GM04504 (cell line): ENCODE data around the gene ACAP3.

Experiments used
- DNase-seq: peaks from one replicate; pipeline ENCODE4 v3.0.0-alpha.2; 2012; ENCODE audit warnings: low read depth

ACAP3 gene

DNA sequence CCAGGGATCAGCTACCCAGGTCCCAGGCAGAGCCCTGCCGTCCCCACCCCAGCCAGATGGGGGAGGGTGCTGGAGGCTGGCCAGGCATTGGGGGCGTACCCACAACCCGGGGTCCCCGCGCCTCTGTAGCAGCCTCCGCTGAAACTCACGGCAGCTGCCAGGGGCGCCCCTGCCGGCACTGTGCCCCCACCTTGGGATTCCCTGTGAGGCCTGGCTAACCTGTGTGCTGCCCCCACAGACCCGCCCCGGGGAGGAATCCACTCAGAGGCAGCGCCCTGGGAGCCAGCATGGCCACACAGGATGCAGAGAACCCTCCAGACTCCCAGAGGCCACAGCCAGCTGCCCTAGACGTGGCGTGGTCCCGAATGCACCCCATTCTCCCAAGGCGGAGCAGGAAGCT, 37.7 kb upstream of the ACAP3 start:
- no peak for DNase-seq

GRCh38 chr1:1344655-1345361, 37.1 kb upstream of the ACAP3 start:
- no peak for DNase-seq

DNA sequence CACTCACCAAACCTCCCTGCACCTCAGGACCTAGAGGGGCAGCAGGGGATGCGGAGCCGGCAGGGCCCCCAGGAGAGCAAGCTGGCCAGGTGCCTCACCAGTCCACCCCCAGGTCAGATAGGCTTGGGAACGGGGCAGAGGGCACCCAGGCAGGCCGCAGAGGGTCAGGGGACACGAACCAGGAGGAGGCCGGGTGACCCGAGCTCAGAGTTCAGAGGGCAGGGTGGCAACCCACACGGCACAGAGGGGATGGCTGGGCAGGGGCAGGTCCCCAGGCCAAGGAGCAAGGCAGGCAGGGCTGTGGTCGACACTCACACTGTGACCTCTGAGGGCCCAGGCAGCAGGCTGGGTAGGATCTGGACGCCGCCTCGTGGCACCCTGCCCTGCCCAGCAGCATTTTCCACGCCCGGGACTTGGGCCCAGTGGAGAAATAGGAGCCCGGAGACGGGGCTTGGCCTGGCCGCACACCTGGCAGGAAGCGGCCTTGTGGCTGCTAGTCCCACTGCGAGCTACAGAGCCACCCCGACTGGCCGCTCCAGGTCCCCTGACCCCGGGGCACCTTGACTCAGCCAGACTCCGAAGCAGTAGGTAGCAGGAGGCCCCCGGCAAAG, 36.2 kb upstream of the ACAP3 start:
- DNase-seq: no peak

GRCh38 chr1:1342584-1343115, 34.9 kb upstream of the ACAP3 start:
- no peak for DNase-seq

- no peak for DNase-seq
Observed at GRCh38 chr1:1342061-1342562, 34.4 kb upstream of the ACAP3 start.

DNA sequence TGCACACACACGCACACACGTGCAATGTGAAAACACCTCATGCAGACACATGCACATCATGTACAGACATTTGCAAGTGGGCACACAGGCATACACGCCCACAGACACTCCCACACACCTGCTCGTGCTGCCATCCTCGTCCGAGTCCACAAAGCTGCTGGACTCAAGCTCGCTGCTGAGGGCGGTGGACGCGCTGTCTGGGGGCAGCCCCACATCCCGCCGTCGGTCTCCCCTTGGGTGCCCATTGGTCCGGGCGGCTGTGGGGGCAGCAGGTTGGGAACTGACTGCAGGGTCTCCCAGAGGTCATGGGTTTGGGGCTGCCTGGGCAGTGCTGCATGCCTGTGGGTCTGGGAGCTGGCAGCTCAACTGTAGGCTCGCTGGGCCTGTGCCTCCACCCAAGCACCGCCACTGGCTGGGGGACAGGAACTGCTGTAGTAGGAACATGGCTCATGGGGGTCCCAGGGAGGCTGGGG, 33.9 kb upstream of the ACAP3 start:
- DNase-seq: no peak

DNA sequence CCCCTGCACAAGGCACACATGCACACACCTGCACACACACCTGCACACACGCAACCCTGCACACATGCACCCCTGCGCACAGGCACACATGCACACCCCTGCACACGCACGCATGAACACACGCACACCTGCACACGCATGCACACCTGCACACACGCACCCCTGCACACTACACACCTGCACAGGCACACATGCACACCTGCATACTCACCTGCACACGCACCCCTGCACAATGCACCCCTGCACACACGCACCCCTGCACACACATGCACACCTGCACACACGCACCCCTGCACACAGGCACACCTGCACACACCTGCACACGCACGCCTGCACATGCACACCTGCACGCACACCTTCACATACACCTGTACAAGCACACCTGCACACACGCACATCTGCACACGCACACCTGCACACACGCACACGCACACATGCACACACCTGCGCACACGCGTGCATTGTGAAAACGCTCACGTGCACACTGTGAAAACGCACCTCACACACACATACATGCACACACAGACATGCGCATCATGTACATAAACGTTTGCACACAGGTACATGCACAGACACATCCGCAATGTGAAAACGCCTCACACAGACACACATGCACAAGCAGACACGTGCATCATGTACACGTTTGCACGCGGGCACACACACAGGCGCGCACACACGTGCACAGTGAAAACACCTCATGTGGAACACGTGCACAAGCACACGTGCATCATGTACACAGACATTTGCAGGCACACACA, 33.2 kb upstream of the ACAP3 start:
- no peak for DNase-seq

DNA sequence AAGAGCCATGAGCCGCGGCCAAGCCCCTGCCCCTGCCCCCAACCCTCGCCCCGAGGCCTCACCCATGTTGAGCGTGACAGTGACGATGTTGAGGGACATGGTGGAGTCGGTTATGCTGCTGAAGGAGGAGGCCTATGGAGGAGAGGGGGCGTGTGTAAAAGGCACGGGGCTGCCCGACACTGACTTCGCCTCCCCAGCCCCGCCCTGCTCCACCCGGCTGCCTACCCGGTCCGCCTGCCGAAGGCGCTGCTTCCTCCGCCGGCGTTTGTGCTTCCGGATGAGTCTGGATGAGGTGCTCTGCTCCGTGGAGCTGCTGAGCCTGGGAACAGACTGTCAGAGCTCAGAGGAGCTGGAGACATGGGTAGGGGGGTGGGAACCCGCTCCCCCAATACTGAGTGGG, 32.5 kb upstream of the ACAP3 start:
- no peak for DNase-seq

DNA sequence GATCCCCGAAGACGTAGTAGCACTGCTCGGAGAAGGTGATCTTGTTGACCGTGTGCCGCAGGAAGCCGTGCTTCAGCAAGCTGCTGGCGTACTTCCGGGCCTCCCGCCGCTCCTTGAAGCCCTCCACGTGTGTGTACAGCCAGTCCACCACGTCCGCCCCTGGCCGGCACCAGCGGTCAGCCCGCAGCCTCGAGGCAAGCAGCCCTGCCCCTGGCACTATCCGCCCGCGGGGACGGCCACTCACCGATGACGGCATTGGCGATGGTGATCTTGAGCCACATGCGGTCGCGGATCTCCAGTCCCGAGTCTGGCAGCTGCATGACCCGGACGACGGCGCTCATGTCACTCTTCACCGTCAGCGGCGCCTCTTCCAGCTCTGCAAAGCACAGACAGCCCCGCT, 30.5 kb upstream of the ACAP3 start:
- DNase-seq: no peak

DNA sequence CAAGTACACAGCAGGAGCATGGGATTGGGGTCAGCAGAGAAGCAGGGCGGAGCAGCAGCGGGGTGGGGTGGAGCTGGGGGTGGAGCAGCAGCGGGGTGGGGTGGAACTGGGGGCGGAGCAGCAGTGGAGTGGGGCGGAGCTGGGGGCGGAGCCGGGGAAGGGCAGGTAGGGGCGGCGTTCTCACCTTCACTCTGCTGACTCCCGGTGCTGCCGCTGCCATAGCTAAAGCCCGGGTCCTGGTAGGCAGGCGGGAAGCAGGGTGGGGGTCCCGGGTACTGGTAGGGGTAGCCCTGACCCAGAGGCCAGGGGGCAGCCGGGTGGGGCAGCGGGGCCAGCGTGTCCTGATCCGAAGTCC, 30.0 kb upstream of the ACAP3 start:
- no peak for DNase-seq

- DNase-seq: no peak
Observed at GRCh38 chr1:1336931-1337792, 29.4 kb upstream of the ACAP3 start.

GRCh38 chr1:1336446-1336845, 28.7 kb upstream of the ACAP3 start:
- no peak for DNase-seq

GRCh38 chr1:1335792-1336248, 28.1 kb upstream of the ACAP3 start:
- no peak for DNase-seq

- no peak for DNase-seq
Observed at GRCh38 chr1:1335283-1335682, 27.6 kb upstream of the ACAP3 start.

DNA sequence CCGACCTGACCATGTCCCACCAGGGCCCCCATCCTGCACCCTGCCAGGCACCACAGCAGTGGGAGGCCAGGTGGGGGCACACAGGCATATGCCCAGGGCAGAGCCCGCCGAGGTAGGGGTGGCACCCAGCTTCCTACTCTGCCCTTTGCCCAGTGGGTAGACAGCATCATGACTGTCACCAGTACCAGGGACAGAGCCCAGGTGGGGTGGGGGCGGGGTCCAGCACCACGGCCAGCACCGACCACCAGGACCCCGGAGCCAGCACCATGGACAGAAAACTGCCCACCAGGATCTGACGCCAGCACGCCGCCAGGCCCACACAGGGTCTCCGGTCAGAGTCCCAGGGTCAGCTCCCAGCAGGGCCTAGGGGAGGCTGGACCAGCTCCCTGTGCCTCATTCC, 27.1 kb upstream of the ACAP3 start:
- DNase-seq: no peak

DNA sequence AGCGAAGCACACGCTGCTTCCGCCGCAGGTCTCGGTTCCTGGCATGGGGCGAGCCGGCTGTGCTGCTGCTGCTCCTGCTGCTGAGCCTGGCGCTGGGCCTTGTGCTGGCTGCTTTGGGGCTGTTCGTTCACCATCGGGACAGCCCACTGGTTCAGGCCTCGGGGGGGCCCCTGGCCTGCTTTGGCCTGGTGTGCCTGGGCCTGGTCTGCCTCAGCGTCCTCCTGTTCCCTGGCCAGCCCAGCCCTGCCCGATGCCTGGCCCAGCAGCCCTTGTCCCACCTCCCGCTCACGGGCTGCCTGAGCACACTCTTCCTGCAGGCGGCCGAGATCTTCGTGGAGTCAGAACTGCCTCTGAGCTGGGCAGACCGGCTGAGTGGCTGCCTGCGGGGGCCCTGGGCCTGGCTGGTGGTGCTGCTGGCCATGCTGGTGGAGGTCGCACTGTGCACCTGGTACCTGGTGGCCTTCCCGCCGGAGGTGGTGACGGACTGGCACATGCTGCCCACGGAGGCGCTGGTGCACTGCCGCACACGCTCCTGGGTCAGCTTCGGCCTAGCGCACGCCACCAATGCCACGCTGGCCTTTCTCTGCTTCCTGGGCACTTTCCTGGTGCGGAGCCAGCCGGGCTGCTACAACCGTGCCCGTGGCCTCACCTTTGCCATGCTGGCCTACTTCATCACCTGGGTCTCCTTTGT, 26.0 kb upstream of the ACAP3 start:
- no peak for DNase-seq

DNA sequence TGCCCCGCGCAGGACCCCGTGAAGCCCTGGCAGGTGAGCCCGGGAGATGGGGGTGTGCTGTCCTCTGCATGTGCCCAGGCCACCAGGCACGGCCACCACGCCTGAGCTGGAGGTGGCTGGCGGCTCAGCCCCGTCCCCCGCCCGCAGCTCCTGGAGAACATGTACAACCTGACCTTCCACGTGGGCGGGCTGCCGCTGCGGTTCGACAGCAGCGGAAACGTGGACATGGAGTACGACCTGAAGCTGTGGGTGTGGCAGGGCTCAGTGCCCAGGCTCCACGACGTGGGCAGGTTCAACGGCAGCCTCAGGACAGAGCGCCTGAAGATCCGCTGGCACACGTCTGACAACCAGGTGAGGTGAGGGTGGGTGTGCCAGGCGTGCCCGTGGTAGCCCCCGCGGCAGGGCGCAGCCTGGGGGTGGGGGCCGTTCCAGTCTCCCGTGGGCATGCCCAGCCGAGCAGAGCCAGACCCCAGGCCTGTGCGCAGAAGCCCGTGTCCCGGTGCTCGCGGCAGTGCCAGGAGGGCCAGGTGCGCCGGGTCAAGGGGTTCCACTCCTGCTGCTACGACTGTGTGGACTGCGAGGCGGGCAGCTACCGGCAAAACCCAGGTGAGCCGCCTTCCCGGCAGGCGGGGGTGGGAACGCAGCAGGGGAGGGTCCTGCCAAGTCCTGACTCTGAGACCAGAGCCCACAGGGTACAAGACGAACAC, 25.2 kb upstream of the ACAP3 start:
- no peak for DNase-seq

DNA sequence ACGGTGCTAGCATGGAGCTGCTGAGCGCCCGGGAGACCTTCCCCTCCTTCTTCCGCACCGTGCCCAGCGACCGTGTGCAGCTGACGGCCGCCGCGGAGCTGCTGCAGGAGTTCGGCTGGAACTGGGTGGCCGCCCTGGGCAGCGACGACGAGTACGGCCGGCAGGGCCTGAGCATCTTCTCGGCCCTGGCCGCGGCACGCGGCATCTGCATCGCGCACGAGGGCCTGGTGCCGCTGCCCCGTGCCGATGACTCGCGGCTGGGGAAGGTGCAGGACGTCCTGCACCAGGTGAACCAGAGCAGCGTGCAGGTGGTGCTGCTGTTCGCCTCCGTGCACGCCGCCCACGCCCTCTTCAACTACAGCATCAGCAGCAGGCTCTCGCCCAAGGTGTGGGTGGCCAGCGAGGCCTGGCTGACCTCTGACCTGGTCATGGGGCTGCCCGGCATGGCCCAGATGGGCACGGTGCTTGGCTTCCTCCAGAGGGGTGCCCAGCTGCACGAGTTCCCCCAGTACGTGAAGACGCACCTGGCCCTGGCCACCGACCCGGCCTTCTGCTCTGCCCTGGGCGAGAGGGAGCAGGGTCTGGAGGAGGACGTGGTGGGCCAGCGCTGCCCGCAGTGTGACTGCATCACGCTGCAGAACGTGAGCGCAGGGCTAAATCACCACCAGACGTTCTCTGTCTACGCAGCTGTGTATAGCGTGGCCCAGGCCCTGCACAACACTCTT, 24.5 kb upstream of the ACAP3 start:
- no peak for DNase-seq

DNA sequence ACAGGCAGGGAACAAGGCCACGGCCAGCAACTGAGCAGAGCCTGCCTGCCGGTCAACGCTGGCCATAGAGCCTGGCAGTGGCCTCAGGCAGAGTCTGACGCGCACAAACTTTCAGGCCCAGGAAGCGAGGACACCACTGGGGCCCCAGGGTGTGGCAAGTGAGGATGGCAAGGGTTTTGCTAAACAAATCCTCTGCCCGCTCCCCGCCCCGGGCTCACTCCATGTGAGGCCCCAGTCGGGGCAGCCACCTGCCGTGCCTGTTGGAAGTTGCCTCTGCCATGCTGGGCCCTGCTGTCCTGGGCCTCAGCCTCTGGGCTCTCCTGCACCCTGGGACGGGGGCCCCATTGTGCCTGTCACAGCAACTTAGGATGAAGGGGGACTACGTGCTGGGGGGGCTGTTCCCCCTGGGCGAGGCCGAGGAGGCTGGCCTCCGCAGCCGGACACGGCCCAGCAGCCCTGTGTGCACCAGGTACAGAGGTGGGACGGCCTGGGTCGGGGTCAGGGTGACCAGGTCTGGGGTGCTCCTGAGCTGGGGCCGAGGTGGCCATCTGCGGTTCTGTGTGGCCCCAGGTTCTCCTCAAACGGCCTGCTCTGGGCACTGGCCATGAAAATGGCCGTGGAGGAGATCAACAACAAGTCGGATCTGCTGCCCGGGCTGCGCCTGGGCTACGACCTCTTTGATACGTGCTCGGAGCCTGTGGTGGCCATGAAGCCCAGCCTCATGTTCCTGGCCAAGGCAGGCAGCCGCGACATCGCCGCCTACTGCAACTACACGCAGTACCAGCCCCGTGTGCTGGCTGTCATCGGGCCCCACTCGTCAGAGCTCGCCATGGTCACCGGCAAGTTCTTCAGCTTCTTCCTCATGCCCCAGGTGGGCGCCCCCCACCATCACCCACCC, 23.6 kb upstream of the ACAP3 start, which contains the start of gene TAS1R3:
Gene TAS1R3, plus strand, starts transcription at position 213 of the 898 bp plus-strand sequence. Its CDS starts 66 bp downstream, at position 279.
- no peak for DNase-seq
